Transverse colon (tissue), 4 donors: ENCODE results near the gene PKD1.

Experiments
- CTCF ChIP-seq, 5 experiments: fragments of 200-600 bp in 3 of 5; fragments of 450-650 bp in 2 of 5; sonication (generic) in 3 of 5; IDR thresholded peaks; 1 replicate in 2 of 5; 2 replicates in 3 of 5; pipeline ENCODE4 v1.5.1; 2016 to 2017; ENCODE audit warnings: antibody characterized with exemption in 5 of 5, inconsistent platforms in 3 of 5, mild to moderate bottlenecking in 2 of 5, moderate library complexity in 1 of 5
- POLR2AphosphoS5 ChIP-seq, 3 donors: sonication (generic); formaldehyde crosslinking; IDR thresholded peaks; one replicate each; pipeline ENCODE4 v1.6.1; 2016; ENCODE audit warnings: antibody characterized with exemption in 3 of 3

- TF ChIP-seq POLR2AphosphoS5 (IDR thresholded peaks at IDR 0.05) (no peak), CTCF (IDR thresholded peaks at IDR 0.05) (no peak)
These were observed 20.1 kb downstream of the PKD1 start for GRCh38 chr16:2115591-2115973.
